GM18508 (cell line): ENCODE data around the gene VWA5B2.

Experiments used
- ATAC-seq: cut with Tn5 transposase; IDR thresholded peaks from one replicate; pipeline ENCODE4 v1.9.1; 2021; ENCODE audit warnings: moderate number of reproducible peaks; ENCODE audit not compliant: insufficient read depth, unreplicated experiment

Gene VWA5B2

GRCh38 chr3:184229394-184230080 is at the start of gene VWA5B2:
TSS of gene VWA5B2 (plus strand) at chr3:184229585. CDS start at chr3:184230529, 944 bp downstream.
- no peak for ATAC-seq

GRCh38 chr3:184180165-184180564 is 49.2 kb upstream of the VWA5B2 start:
- ATAC-seq, result no peak

- ATAC-seq, result no peak
These were observed 47.8 kb upstream of the VWA5B2 start for GRCh38 chr3:184181596-184181995.

GRCh38 chr3:184183679-184184078 is 45.7 kb upstream of the VWA5B2 start:
- ATAC-seq, result no peak

- no peak for ATAC-seq
These were observed 44.7 kb upstream of the VWA5B2 start for GRCh38 chr3:184184546-184185230.

GRCh38 chr3:184185461-184186183 is 43.8 kb upstream of the VWA5B2 start:
- peak; percentile 51 for ATAC-seq

GRCh38 chr3:184186184-184186901 is 43.0 kb upstream of the VWA5B2 start, which contains the start of gene ABCF3:
TSS of gene ABCF3 (plus strand) at chr3:184186199. CDS start at chr3:184186208, 9 bp downstream.
- ATAC-seq, result peak; percentile 7

- no peak for ATAC-seq
These were observed 42.5 kb upstream of the VWA5B2 start for GRCh38 chr3:184186902-184187207.

GRCh38 chr3:184188080-184188479 is 41.3 kb upstream of the VWA5B2 start:
- no peak for ATAC-seq

- ATAC-seq, result no peak
These were observed 40.0 kb upstream of the VWA5B2 start for GRCh38 chr3:184189421-184189820.

GRCh38 chr3:184192889-184193288 is 36.5 kb upstream of the VWA5B2 start:
- no peak for ATAC-seq

GRCh38 chr3:184193991-184194539 is 35.3 kb upstream of the VWA5B2 start:
- no peak for ATAC-seq

- ATAC-seq, result no peak
These were observed 32.8 kb upstream of the VWA5B2 start for GRCh38 chr3:184196536-184196935.

GRCh38 chr3:184198509-184198908 is 30.9 kb upstream of the VWA5B2 start:
- ATAC-seq, result no peak

- no peak for ATAC-seq
These were observed 28.6 kb upstream of the VWA5B2 start for GRCh38 chr3:184200825-184201224.

GRCh38 chr3:184203526-184203925 is 25.9 kb upstream of the VWA5B2 start:
- ATAC-seq, result no peak

- ATAC-seq, result no peak
These were observed 20.1 kb upstream of the VWA5B2 start for GRCh38 chr3:184209146-184209923.

GRCh38 chr3:184211297-184211696 is 18.1 kb upstream of the VWA5B2 start:
- no peak for ATAC-seq

- ATAC-seq, result no peak
These were observed 17.7 kb upstream of the VWA5B2 start for GRCh38 chr3:184211718-184212117.

GRCh38 chr3:184218814-184219213 is 10.6 kb upstream of the VWA5B2 start:
- no peak for ATAC-seq
